ENCODE data around the gene EYA2. TPM values are rescaled to one million over a fixed set of nuclear protein-coding genes. Genes with fewer than 3 reads are reported as not detected.

EYA2 gene
- total and polyA plus RNA-seq, 2 of the 4 experiments (the other 2 are of a cell fraction) = 2.3 to 5.4 TPM

DNA sequence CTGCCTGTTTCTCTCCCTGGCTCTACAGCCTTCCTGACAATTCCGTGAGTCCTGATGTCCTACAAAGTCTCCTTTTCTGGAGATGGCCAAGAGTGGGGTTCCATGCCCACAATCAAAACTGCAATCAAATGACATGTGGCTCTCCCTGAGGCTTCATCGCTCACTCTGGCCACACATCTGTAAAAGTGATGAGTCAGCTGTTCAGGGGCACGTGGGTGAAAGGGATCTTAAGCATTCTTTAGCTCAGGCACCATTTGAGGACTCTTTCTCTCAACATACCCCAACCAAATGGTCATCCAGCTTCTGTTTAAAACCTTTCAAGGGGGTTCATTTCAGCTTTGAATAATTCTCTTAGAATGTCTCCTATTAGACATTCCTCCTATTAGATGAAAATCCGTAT is 42.3 kb upstream of the EYA2 start:
- no peak overlapping the region for H2BK20ac ChIP-seq (ENCODE audit: low read depth, low read length)
- no peaks in the 10 kb centered on the region for H3K9me1 ChIP-seq (ENCODE audit: insufficient read depth, low read length)
- H3K9me3 ChIP-seq (ENCODE audit: control insufficient read depth, insufficient read depth, low read length) = peaks cover 2% of the 10 kb centered on the region; the same call in 1 of the 2 replicates
- H4K20me1 ChIP-seq (ENCODE audit: insufficient read depth, low read length) = no peaks in the 10 kb centered on the region
- H2BK120ac ChIP-seq (ENCODE audit: low read depth, low read length) = no peak overlapping the region
- no peak overlapping the region for H2AK9ac ChIP-seq (replicated peaks; ENCODE audit: low read depth, low read length, poor library complexity)
- ATAC-seq (ENCODE audit: low read depth) = no peak
- H2BK5ac ChIP-seq (ENCODE audit: low read depth, low read length, poor library complexity, severe bottlenecking) = no peak overlapping the region
- BruUV-seq (replicated peaks) = no TSS peak
- no peak overlapping the region for H3K18ac ChIP-seq (ENCODE audit: low read depth, low read length)
- 80% methylated on average over 1 of the region's 4 CpGs; no CpG with 5 or more reads in 1 of the 2 experiments for WGBS, 2 experiments (ENCODE audit: extremely low coverage in 2 of 2, insufficient read length in 1 of 2)
- no peaks in the 10 kb centered on the region for H3K36me3 ChIP-seq (ENCODE audit: control insufficient read depth, insufficient read depth, low read length)
- no peak overlapping the region for H4K91ac ChIP-seq (ENCODE audit: insufficient read depth, low read depth, low read length)
- in situ Hi-C loops (cut with MboI; ENCODE audit: low sequenced_read_pairs) = no loop called here
- H4K8ac ChIP-seq (ENCODE audit: low read depth in 2 of 2, low read length in 2 of 2) = no peak overlapping the region
- ChIA-PET POLR2A (ENCODE audit: unreplicated experiment) (no interaction called here), CTCF (no interaction called here)
- intact Hi-C loops (cut with micrococcal nuclease) = no loop called here
- no peak overlapping the region for H3K56ac ChIP-seq (ENCODE audit: extremely low read depth, insufficient read depth, low read length)
- TF ChIP-seq, protein P1, sequence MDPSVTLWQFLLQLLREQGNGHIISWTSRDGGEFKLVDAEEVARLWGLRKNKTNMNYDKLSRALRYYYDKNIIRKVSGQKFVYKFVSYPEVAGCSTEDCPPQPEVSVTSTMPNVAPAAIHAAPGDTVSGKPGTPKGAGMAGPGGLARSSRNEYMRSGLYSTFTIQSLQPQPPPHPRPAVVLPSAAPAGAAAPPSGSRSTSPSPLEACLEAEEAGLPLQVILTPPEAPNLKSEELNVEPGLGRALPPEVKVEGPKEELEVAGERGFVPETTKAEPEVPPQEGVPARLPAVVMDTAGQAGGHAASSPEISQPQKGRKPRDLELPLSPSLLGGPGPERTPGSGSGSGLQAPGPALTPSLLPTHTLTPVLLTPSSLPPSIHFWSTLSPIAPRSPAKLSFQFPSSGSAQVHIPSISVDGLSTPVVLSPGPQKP (IDR thresholded peaks at IDR 0.05; ENCODE audit: borderline replicate concordance, low read depth, low read length) = no peak
- TF ChIP-seq MAFK (IDR thresholded peaks at IDR 0.05; ENCODE audit: low read depth, low read length) = peak; percentile 99
- H2AFZ ChIP-seq (replicated peaks; ENCODE audit: low read length, poor library complexity) = no peak overlapping the region
- no peaks in the 10 kb centered on the region for H3K79me1 ChIP-seq (ENCODE audit: low read depth in 1 of 2, low read length in 2 of 2)
- H3K4ac ChIP-seq (ENCODE audit: low read depth, low read length) = no peak overlapping the region
- no peak overlapping the region for H3K9ac ChIP-seq (ENCODE audit: low read depth, low read length)
- dilution Hi-C loops (cut with HindIII; ENCODE audit: low sequenced_read_pairs, unreplicated experiment) = no loop called here
- no peak overlapping the region for H3K14ac ChIP-seq (replicated peaks; ENCODE audit: low read depth, low read length)
- H3K27me3 ChIP-seq (ENCODE audit: control insufficient read depth, insufficient read depth, low read length) = peaks cover 9% of the 10 kb centered on the region
- no peak overlapping the region for H2BK15ac ChIP-seq (ENCODE audit: low read depth, low read length)
- H3K27ac ChIP-seq (ENCODE audit: insufficient read depth, low read length) = no peak overlapping the region
- DNase-seq = no peak
- H3K4me1 ChIP-seq (ENCODE audit: control insufficient read depth, insufficient read depth, low read length) = no peaks in the 10 kb centered on the region
- no peak overlapping the region for H3K4me3 ChIP-seq (ENCODE audit: insufficient read depth, low read depth, low read length)
- no peak overlapping the region for H3K23ac ChIP-seq (ENCODE audit: low read depth, low read length)
- no peak overlapping the region for H2AK5ac ChIP-seq (ENCODE audit: low read depth, low read length)
- H4K5ac ChIP-seq (ENCODE audit: low read depth, low read length) = no peak overlapping the region
- H3K4me2 ChIP-seq (ENCODE audit: low read depth, low read length) = no peak overlapping the region

All from IMR-90 (cell line).